GM12801 (cell line): ENCODE results near the gene HIF3A.

ENCODE experiments used
- CTCF ChIP-seq: IDR thresholded peaks from one replicate; pipeline ENCODE4 v1.5.1; 2011; ENCODE audit warnings: control low read depth; ENCODE audit not compliant: insufficient read length; ENCODE audit errors: extremely low read depth

The HIF3A gene

GRCh38 chr19:46387713-46388130 lies 90.9 kb downstream of the HIF3A start:
- no peak for TF ChIP-seq CTCF

GRCh38 chr19:46388311-46389095 lies 91.7 kb downstream of the HIF3A start:
- no peak for TF ChIP-seq CTCF

- TF ChIP-seq CTCF: no peak
These were observed 93.4 kb downstream of the HIF3A start for GRCh38 chr19:46390121-46390858.

- no peak for TF ChIP-seq CTCF
These were observed 94.0 kb downstream of the HIF3A start for GRCh38 chr19:46390866-46391265.

GRCh38 chr19:46391296-46392251 lies 94.7 kb downstream of the HIF3A start:
- TF ChIP-seq CTCF: no peak

- no peak for TF ChIP-seq CTCF
These were observed 95.5 kb downstream of the HIF3A start for GRCh38 chr19:46392252-46392801.
